ENCODE measurements around the gene METRNL.

METRNL gene

DNA sequence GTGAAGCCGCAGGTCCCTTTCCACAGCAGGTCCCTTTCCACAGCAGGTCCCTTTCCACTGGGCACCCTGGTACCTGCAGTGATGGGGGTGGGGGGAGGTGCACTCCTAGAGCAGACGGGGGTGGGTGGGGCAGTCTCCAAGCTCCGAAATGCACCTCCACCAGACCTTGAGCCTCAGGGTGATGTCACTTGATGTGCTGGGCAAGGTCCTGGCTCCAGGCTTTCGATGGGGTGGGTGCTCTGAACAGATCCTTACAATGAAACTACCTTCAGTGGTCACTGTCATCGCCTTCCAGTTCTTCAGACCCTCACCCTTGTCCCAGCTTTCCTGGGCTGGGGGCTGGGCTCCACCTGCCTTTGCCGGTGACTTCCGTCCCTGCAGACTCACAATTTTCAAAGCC is 1.5 kb upstream of the METRNL start:
- in situ Hi-C loops (cut with MboI; ENCODE audit: low sequenced_read_pairs, unreplicated experiment): no loop called here
- no peak for DNase-seq (ENCODE audit: low spot score)
- TF ChIP-seq, protein P1, sequence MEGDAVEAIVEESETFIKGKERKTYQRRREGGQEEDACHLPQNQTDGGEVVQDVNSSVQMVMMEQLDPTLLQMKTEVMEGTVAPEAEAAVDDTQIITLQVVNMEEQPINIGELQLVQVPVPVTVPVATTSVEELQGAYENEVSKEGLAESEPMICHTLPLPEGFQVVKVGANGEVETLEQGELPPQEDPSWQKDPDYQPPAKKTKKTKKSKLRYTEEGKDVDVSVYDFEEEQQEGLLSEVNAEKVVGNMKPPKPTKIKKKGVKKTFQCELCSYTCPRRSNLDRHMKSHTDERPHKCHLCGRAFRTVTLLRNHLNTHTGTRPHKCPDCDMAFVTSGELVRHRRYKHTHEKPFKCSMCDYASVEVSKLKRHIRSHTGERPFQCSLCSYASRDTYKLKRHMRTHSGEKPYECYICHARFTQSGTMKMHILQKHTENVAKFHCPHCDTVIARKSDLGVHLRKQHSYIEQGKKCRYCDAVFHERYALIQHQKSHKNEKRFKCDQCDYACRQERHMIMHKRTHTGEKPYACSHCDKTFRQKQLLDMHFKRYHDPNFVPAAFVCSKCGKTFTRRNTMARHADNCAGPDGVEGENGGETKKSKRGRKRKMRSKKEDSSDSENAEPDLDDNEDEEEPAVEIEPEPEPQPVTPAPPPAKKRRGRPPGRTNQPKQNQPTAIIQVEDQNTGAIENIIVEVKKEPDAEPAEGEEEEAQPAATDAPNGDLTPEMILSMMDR (IDR thresholded peaks at IDR 0.05; ENCODE audit: borderline replicate concordance, control extremely low read depth, extremely low read depth, insufficient read depth, missing control alignments): no peak

DNA sequence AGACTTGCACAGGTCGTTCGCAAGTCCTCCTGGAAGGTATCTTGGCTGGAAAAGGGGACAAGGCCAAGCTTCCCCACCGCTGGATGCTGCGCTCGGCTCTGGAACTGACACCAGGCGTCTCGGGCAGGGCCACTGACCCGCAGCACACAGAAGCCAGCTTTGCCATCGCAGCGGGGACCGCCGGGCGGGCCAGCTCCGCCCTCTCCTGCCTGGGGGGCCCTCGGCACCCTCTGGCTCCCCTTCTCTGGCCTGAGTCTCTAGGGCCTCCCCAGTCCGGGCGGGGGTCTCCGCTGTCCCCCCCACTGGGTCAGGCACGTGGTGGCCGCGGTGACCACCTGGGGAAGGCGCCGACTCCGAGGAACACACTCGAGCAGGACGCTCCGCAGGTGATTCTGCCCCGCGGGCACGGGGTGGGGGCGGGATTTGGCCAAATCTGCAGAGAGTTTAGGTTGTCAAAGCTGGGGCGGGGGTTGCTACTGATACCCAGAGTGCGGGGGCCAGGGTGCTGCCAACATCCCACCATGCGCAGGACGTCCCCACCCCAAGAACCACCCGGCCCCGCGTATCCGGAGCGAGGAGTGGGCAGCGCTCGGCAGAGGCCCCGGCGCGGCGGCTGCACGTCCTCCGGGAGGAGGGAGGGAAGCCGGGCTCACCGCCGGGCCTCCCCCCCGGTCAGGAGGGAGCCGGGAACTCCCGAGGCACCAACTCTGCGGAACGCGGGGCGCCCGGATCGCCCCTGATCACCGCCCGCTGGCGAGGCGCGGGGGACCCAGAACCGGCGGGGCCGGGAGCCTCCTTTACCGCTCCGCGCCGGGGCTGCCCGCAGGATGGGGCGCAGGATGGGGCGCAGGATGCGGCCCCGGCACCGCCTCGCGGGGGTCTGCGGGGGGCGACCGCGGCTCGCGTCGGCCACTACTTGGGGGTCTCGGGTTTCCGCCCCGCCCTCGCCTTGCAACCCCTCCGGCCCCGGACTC is 744 bp upstream of the METRNL start:
- no peak for DNase-seq (ENCODE audit: low spot score)
- TF ChIP-seq, protein P1 (IDR thresholded peaks at IDR 0.05; ENCODE audit: borderline replicate concordance, control extremely low read depth, extremely low read depth, insufficient read depth, missing control alignments): no peak
- in situ Hi-C loops (cut with MboI; ENCODE audit: low sequenced_read_pairs, unreplicated experiment): no loop called here

DNA sequence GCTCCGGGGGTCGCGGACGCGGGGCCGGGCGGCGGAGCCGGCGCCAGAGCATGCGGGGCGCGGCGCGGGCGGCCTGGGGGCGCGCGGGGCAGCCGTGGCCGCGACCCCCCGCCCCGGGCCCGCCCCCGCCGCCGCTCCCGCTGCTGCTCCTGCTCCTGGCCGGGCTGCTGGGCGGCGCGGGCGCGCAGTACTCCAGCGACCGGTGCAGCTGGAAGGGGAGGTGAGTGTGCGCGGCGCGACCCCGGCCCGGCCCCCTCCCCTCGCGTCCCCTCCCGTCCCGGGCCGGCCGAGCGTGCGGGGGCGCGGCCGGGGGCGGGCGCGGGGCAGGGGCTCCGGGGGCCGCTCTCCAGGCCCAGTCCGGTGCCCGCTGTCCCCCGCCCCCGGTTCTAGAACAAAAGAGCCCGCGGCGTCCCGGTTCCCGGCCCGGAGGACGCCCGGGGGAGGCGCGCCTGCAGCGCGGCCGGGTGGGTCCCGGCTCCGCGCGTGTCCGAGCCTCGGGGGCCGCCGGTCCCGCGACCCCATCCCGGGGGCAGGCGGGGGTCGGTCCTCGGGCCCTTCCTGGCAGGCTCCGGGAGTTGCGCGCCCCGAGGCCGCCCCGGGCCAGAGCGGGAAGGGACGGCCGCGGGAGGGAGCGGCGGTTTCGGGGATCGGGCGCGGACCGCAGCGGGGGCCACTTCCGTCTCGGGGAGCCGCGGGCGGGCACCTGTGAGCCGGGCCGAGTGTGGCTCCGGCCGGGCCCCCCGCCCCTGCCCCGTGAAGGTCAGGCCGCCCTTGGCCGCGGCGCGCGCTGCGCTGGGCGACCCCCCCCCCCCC is 563 bp downstream of the METRNL start:
- in situ Hi-C loops (cut with MboI; ENCODE audit: low sequenced_read_pairs, unreplicated experiment): no loop called here
- TF ChIP-seq, protein P1 (IDR thresholded peaks at IDR 0.05; ENCODE audit: borderline replicate concordance, control extremely low read depth, extremely low read depth, insufficient read depth, missing control alignments): no peak
- DNase-seq (ENCODE audit: low spot score): no peak

DNA sequence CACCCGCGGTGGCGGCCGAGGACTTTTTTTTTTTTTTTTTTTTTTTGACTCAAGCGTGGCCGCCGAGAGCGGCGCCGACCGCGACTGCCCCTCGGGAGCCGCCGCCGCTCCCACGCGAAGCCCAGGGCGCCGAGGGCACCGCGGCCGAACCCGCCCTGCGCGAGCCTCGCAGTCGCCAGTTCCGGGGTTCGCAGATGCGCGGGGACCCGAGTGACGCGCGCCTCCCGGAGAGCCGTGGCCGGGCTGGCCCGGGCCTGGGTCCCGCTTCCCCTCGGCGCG is 1.1 kb downstream of the METRNL start:
- in situ Hi-C loops (cut with MboI; ENCODE audit: low sequenced_read_pairs, unreplicated experiment): no loop called here
- TF ChIP-seq, protein P1 (IDR thresholded peaks at IDR 0.05; ENCODE audit: borderline replicate concordance, control extremely low read depth, extremely low read depth, insufficient read depth, missing control alignments): no peak
- no peak for DNase-seq (ENCODE audit: low spot score)

DNA sequence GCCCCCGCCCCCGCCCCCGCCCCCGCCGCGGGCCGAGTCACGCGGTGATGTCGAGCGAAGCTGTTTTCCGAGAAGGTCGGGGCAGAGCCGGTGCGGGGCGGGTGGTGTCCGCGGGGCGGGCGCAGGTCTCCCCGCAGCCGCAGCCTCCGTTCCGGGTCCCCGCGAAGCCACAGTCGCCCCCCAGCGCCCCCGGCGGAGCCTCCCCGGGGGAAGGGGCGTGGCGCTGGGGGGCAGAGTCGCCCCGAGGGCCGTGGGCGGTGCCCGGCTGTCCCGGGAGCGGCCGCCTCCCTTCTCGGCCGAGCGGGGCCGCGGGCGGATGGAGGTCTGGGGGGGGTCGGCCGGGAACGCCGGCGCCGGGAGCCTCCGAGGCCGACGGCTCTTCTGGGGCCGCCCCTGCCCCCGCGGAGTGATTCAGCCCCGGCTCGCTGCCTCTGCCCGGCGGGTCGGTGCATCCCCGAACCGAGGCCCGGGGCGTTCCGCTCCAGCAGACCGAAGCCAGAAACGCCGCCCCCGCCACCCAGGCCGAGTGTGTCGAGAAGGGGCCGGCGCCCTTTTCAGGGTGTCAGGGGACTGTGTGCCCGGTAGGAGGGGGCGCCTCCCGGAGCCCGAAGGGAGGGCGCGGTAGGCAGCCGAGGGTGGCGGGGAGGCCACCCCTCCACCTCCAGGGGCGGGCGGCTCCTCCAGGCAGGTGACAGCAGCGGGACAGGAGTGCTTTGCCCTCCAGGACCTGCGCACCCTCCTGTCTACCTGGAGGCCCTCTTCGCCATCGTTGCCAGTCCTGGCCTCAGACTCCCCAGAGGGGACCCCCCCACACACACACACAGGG is 1.7 kb downstream of the METRNL start:
- TF ChIP-seq, protein P1 (IDR thresholded peaks at IDR 0.05; ENCODE audit: borderline replicate concordance, control extremely low read depth, extremely low read depth, insufficient read depth, missing control alignments): no peak
- in situ Hi-C loops (cut with MboI; ENCODE audit: low sequenced_read_pairs, unreplicated experiment): no loop called here
- DNase-seq (ENCODE audit: low spot score): peak; percentile 85

DNA sequence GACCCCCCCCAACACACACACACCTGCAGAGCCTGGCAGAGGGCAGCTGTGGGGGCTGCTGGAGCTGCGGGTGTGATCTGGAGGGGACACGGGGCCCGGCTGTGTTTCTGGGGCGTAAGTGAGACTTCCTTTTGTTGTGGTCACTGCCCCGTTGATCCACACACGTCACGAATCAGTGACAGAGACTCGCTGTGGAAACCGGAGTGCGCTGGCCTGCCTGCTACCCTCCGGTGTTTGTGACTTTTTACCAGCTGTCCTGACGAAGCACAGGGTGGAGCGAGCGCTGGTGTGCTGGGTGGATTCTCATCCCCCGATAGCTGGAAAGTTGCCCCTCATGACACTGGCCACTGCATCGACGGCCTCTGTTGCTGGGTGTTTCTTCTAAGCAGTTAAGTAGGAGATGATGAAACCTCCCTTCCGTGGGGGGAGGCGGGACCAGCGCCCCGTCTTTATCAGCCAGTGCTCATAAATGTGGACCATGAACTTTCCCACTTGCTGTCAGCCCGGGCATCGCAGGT is 2.3 kb downstream of the METRNL start:
- in situ Hi-C loops (cut with MboI; ENCODE audit: low sequenced_read_pairs, unreplicated experiment): no loop called here
- DNase-seq (ENCODE audit: low spot score): peak; percentile 62

More for the DNA sequence above, 2.3 kb downstream of the METRNL start:
- TF ChIP-seq, protein P1 (IDR thresholded peaks at IDR 0.05; ENCODE audit: borderline replicate concordance, control extremely low read depth, extremely low read depth, insufficient read depth, missing control alignments): no peak

Measured in GM13976 (cell line).